Measurements from ENCODE around the gene EEFSEC.

Gene EEFSEC

GRCh38 chr3:128337305-128337704 is 184.0 kb downstream of the EEFSEC start:
- no peak overlapping the region for H3K4me3 ChIP-seq (ENCODE audit: low read length)
- TF ChIP-seq ZNF274 (IDR thresholded peaks at IDR 0.05; ENCODE audit: low read depth, low read length): no peak

GRCh38 chr3:128338536-128339330 is 185.5 kb downstream of the EEFSEC start:
- no peak overlapping the region for H3K4me3 ChIP-seq (ENCODE audit: low read length)
- no peak for TF ChIP-seq ZNF274 (IDR thresholded peaks at IDR 0.05; ENCODE audit: low read depth, low read length)

- no peak for TF ChIP-seq ZNF274 (IDR thresholded peaks at IDR 0.05; ENCODE audit: low read depth, low read length)
Measured at GRCh38 chr3:128339491-128340012, 186.3 kb downstream of the EEFSEC start.

GRCh38 chr3:128340198-128340903 is 187.1 kb downstream of the EEFSEC start:
- no peak overlapping the region for H3K4me3 ChIP-seq (ENCODE audit: low read length)
- no peak for TF ChIP-seq ZNF274 (IDR thresholded peaks at IDR 0.05; ENCODE audit: low read depth, low read length)

More at GRCh38 chr3:128339491-128340012, 186.3 kb downstream of the EEFSEC start:
- H3K4me3 ChIP-seq (ENCODE audit: low read length): no peak overlapping the region

GRCh38 chr3:128340904-128341555 is 187.7 kb downstream of the EEFSEC start:
- no peak overlapping the region for H3K4me3 ChIP-seq (ENCODE audit: low read length)
- TF ChIP-seq ZNF274 (IDR thresholded peaks at IDR 0.05; ENCODE audit: low read depth, low read length): no peak

GRCh38 chr3:128341659-128342395 is 188.5 kb downstream of the EEFSEC start:
- no peak overlapping the region for H3K4me3 ChIP-seq (ENCODE audit: low read length)
- no peak for TF ChIP-seq ZNF274 (IDR thresholded peaks at IDR 0.05; ENCODE audit: low read depth, low read length)

- no peak overlapping the region for H3K4me3 ChIP-seq (ENCODE audit: low read length)
- no peak for TF ChIP-seq ZNF274 (IDR thresholded peaks at IDR 0.05; ENCODE audit: low read depth, low read length)
Measured at GRCh38 chr3:128342701-128343180, 189.5 kb downstream of the EEFSEC start.

GRCh38 chr3:128343287-128344051 is 190.2 kb downstream of the EEFSEC start:
- H3K4me3 ChIP-seq (ENCODE audit: low read length): no peak overlapping the region
- TF ChIP-seq ZNF274 (IDR thresholded peaks at IDR 0.05; ENCODE audit: low read depth, low read length): no peak

GRCh38 chr3:128344052-128344735 is 190.9 kb downstream of the EEFSEC start:
- no peak overlapping the region for H3K4me3 ChIP-seq (ENCODE audit: low read length)
- no peak for TF ChIP-seq ZNF274 (IDR thresholded peaks at IDR 0.05; ENCODE audit: low read depth, low read length)

GRCh38 chr3:128345196-128345595 is 191.9 kb downstream of the EEFSEC start:
- no peak for TF ChIP-seq ZNF274 (IDR thresholded peaks at IDR 0.05; ENCODE audit: low read depth, low read length)
- no peak overlapping the region for H3K4me3 ChIP-seq (ENCODE audit: low read length)

GRCh38 chr3:128346562-128346961 is 193.3 kb downstream of the EEFSEC start:
- TF ChIP-seq ZNF274 (IDR thresholded peaks at IDR 0.05; ENCODE audit: low read depth, low read length): no peak

GRCh38 chr3:128347282-128347681 is 194.0 kb downstream of the EEFSEC start:
- no peak for TF ChIP-seq ZNF274 (IDR thresholded peaks at IDR 0.05; ENCODE audit: low read depth, low read length)
- no peak overlapping the region for H3K4me3 ChIP-seq (ENCODE audit: low read length)

More at GRCh38 chr3:128346562-128346961, 193.3 kb downstream of the EEFSEC start:
- H3K4me3 ChIP-seq (ENCODE audit: low read length): no peak overlapping the region

All from GM08714 (cell line).